ENCODE data around the gene ETV3.

The ETV3 gene

DNA sequence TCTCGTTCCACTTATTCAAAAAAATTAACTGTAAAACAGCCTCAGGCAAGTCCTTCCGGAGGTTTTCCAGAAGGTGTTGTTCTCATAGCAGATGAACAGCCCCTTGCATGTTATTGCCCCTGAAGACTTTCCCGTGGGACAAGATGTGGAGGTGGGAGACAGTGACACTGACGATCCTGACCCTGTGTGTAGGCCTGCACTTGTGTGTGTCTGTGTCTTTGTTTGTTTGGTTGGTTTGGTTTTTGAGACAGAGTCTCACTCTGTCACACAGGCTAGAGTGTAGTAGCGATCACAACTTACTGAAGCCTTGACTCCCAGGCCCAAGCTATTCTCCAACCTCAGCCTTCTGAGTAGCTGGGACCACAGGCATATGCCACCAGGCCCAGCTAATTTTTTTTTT, 51.2 kb downstream of the ETV3 start:
- DNase-seq: no peak

DNA sequence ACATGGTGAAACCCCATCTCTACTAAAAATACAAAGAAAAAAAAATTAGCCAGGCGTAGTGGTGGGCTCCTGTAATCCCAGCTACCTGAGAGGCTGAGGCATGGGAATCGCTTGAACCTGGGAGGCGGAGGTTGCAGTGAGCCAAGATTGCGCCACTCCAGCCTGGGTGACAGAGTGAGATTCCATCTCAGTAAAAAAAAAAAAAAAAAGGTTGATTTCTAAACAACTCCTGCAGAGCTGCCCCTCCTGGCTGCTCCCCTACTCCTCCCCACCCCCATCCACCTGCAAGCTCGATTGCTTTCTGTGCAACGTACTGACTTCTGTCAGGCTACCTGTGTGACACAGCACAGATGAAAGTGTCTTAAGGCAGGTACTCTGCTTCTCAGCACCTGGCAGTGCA, 51.9 kb downstream of the ETV3 start:
- DNase-seq: no peak

GRCh38 chr1:157085421-157085820, 52.8 kb downstream of the ETV3 start:
- DNase-seq: no peak

DNA sequence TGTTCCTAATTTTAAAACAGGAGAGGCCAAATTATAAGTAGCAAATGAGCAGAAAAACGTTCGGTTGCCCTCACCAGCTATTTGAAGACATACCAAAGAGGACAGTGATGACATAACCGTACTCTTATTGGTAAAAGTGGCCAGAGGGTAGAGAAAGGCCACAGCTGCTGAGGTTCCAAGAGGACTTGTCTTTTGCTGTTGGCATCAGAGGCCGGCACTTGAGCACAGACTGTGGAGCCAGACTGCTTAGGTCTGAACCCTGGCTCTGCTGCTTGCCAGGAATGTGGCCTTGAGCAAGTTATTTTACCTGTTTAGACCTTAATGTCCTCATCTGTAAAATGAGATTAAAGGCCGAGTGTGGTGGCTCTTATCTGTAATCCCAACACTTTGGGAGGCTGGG, 53.5 kb downstream of the ETV3 start:
- DNase-seq: no peak

GRCh38 chr1:157081707-157082106, 56.5 kb downstream of the ETV3 start:
- no peak for DNase-seq

- DNase-seq: no peak
Measured at GRCh38 chr1:157080714-157081113, 57.5 kb downstream of the ETV3 start.

- no peak for DNase-seq
Measured at GRCh38 chr1:157077394-157077793, 60.8 kb downstream of the ETV3 start.

GRCh38 chr1:157073944-157074685, 64.1 kb downstream of the ETV3 start:
- DNase-seq: no peak

Measured in cortex of kidney (tissue), 1 donor.